ENCODE measurements around the gene SCAANT1.
A peak's percentile ranks its signal among the peaks of the same experiment; 100 is the strongest.

SCAANT1 gene

GRCh38 chr3:63905731-63906620 is 6.2 kb downstream of the SCAANT1 start:
- Histone ChIP-seq H3K4me3 (ENCODE audit: low read depth, low read length) (no peak overlapping the region), H3K4me1 (peaks cover 1% of the 10 kb centered on the region; the same call in 1 of the 2 replicates), H3K36me3 (no peaks in the 10 kb centered on the region), H3K27me3 (no peaks in the 10 kb centered on the region), H3K9me3 (no peaks in the 10 kb centered on the region)
- DNase-seq: no peak
- TF ChIP-seq CTCF (IDR thresholded peaks at IDR 0.05; ENCODE audit: low read depth, low read length): no peak

- peak; percentile 65 for DNase-seq
- Histone ChIP-seq H3K36me3 (peaks cover 6% of the 10 kb centered on the region), H3K4me1 (no peaks in the 10 kb centered on the region; the same call in 1 of the 2 replicates)
These were observed 11.7 kb downstream of the SCAANT1 start for GRCh38 chr3:63900459-63900858.

GRCh38 chr3:63900010-63900409 is 12.2 kb downstream of the SCAANT1 start:
- Histone ChIP-seq H3K36me3 (peaks cover 6% of the 10 kb centered on the region), H3K4me1 (no peaks in the 10 kb centered on the region; the same call in 1 of the 2 replicates), H3K4me3 (ENCODE audit: low read depth, low read length) (no peak overlapping the region), H3K27me3 (no peaks in the 10 kb centered on the region), H3K9me3 (no peaks in the 10 kb centered on the region)
- no peak for TF ChIP-seq CTCF (IDR thresholded peaks at IDR 0.05; ENCODE audit: low read depth, low read length)
- DNase-seq: no peak

More at GRCh38 chr3:63900459-63900858, 11.7 kb downstream of the SCAANT1 start:
- no peak for TF ChIP-seq CTCF (IDR thresholded peaks at IDR 0.05; ENCODE audit: low read depth, low read length)
- Histone ChIP-seq H3K4me3 (ENCODE audit: low read depth, low read length) (no peak overlapping the region), H3K27me3 (no peaks in the 10 kb centered on the region), H3K9me3 (no peaks in the 10 kb centered on the region)

GRCh38 chr3:63896332-63897030 is 15.7 kb downstream of the SCAANT1 start:
- TF ChIP-seq CTCF (IDR thresholded peaks at IDR 0.05; ENCODE audit: low read depth, low read length): no peak
- no peaks in the 10 kb centered on the region; the same call in 1 of the 2 replicates for H3K4me1 ChIP-seq
- H3K4me3 ChIP-seq (ENCODE audit: low read depth, low read length): no peak overlapping the region
- H3K9me3 ChIP-seq: no peaks in the 10 kb centered on the region
- peaks cover 6% of the 10 kb centered on the region for H3K36me3 ChIP-seq
- no peak for DNase-seq
- no peaks in the 10 kb centered on the region for H3K27me3 ChIP-seq

- no peaks in the 10 kb centered on the region; the same call in 1 of the 2 replicates for H3K4me1 ChIP-seq
These were observed 16.6 kb downstream of the SCAANT1 start for GRCh38 chr3:63895422-63896189.

More at GRCh38 chr3:63895422-63896189, 16.6 kb downstream of the SCAANT1 start:
- Histone ChIP-seq H3K4me3 (ENCODE audit: low read depth, low read length) (no peak overlapping the region), H3K36me3 (peaks cover 6% of the 10 kb centered on the region), H3K9me3 (no peaks in the 10 kb centered on the region), H3K27me3 (no peaks in the 10 kb centered on the region)
- DNase-seq: no peak
- no peak for TF ChIP-seq CTCF (IDR thresholded peaks at IDR 0.05; ENCODE audit: low read depth, low read length)
